SK-N-MC (cell line): ENCODE measurements around the gene ETFRF1.

ENCODE experiments used
- EZH2 ChIP-seq: fragments of 200-600 bp; sonication (generic); IDR thresholded peaks from one replicate; pipeline ENCODE4 v1.6.1; 2017; ENCODE audit warnings: antibody characterized with exemption
- FOXP2 ChIP-seq: optimal IDR thresholded peaks from 2 replicates; pipeline ENCODE3; 2011; ENCODE audit warnings: mild to moderate bottlenecking, moderate library complexity; ENCODE audit not compliant: insufficient read depth; ENCODE audit errors: extremely low read length, control extremely low read depth
- POLR2AphosphoS5 ChIP-seq: IDR thresholded peaks from 2 replicates; pipeline ENCODE4 v1.6.1; 2012; ENCODE audit warnings: mild to moderate bottlenecking, low read depth, low read length, borderline replicate concordance

- TF ChIP-seq POLR2AphosphoS5 (no peak), EZH2 (no peak), FOXP2 (no peak)
Observed at GRCh38 chr12:25245491-25245890, 50.5 kb downstream of the ETFRF1 start.
